GM18951 (cell line): ENCODE results near the gene YARS2.

Experiments
- POLR2A ChIP-seq: IDR thresholded peaks from 4 replicates; pipeline ENCODE4 v1.6.1; 2011; ENCODE audit warnings: mild to moderate bottlenecking; ENCODE audit not compliant: insufficient read length, insufficient read depth; ENCODE audit errors: extremely low read depth
- in situ Hi-C: fragments of 300-500 bp; cut with MboI; formaldehyde crosslinking; loops from one replicate; pipeline ENCODE4 v1.12.0; 2022; ENCODE audit warnings: low sequenced_read_pairs, mixed read lengths, inconsistent platforms; ENCODE audit not compliant: unreplicated experiment

The YARS2 gene

DNA sequence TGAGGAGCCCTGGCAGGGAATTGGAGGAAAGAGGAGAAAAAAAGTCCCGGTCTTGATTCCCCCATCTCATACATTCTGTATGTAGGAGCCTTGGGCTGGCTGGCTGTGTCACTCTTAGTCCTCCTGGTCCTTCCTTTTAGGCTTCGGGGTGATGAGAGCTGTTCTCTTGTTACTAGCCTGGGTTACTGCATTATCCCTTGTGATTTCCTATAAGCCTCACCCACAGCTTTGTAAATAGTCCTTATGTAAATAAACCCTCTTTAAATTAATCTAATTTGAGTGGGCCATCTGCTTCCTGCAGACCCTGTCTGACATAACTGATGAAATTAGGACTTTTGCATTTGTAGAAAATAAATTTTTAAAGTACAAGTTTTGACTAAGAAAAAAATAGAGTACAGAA, 57.4 kb downstream of the YARS2 start:
- in situ Hi-C loops: loop anchor here (25.0 kb wide), 1 partner anchor 786 kb away; no protein-coding TSS in a partner anchor
- TF ChIP-seq POLR2A: no peak

DNA sequence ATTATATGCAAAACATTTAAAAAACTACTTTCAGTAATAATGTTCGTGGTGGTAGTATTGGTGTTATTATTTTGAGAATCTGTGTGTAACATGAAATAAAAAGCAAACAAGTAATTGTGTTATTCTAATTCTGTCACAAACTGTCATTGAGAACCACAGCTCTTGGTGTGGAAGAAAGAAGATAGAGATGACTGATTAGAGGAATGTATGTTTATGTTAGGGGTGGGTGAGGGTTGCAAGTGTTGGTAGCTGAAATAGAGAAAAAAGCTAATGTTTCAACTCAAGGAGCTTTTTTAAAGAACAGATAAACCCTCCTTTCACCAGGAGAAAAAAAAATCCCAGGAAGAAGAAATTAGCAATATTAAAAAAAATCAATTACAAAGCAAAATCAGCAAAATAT, 58.3 kb downstream of the YARS2 start:
- in situ Hi-C loops: loop anchor here (25.0 kb wide), 1 partner anchor 785 kb away; no protein-coding TSS in a partner anchor
- no peak for TF ChIP-seq POLR2A
